Psoas muscle (tissue), 8 donors: ENCODE results near the gene DUSP21. TPM values are rescaled to one million over a fixed set of nuclear protein-coding genes. Genes with fewer than 3 reads are reported as not detected.

Experiments
- ATAC-seq, 4 donors: fragments of 200-7000 bp; cut with Tn5 transposase; one replicate each; pipeline ENCODE4 v1.9.1; 2020; ENCODE audit warnings: moderate library complexity in 3 of 4, mild to moderate bottlenecking in 2 of 4
- DNase-seq, 2 donors: peaks; one replicate each; pipeline ENCODE4 v3.0.0-alpha.2; 2020
- H3K27ac ChIP-seq: fragments of 200-600 bp; one replicate; pipeline ENCODE4 v1.8.0; 2022
- H3K27me3 ChIP-seq, 3 donors: fragments of 200-600 bp in 1 of 3; one replicate each; pipeline versions ENCODE4 v1.6.1 to v1.8.0; 2013 to 2022; ENCODE audit warnings: low read length in 2 of 3, mild to moderate bottlenecking in 2 of 3, moderate library complexity in 1 of 3; ENCODE audit not compliant: insufficient read depth in 3 of 3
- H3K36me3 ChIP-seq, 2 donors: fragments of 200-600 bp in 1 of 2; one replicate each; pipeline versions ENCODE4 v1.6.1 to v1.8.0; 2013 to 2022; ENCODE audit warnings: low read depth in 1 of 2, mild to moderate bottlenecking in 1 of 2, moderate library complexity in 1 of 2; ENCODE audit not compliant: insufficient read depth in 1 of 2
- H3K4me1 ChIP-seq: fragments of 200-600 bp; one replicate; pipeline ENCODE4 v1.8.0; 2022
- H3K4me3 ChIP-seq: fragments of 200-600 bp; one replicate; pipeline ENCODE4 v1.8.0; 2022; ENCODE audit warnings: mild to moderate bottlenecking
- H3K9me3 ChIP-seq: fragments of 200-600 bp; one replicate; pipeline ENCODE4 v1.8.0; 2022
- WGBS, 3 donors: extraction: QIAGEN DNeasy Blood & Tissue Kit; methylation state at CpG; one replicate each; pipeline versions ENCODE4 v1.1.6 to v1.1.7; 2013; 5-methylcytosine and 5-hydroxymethylcytosine counted together
- intact Hi-C, 2 donors: fragments of 100-400 bp; cut with DNase I; formaldehyde crosslinking; loops; one replicate each; pipeline versions ENCODE4 v1.11.0 to v1.14.2; 2022
- long read RNA-seq, 2 donors: library from polyadenylated mRNA; unstranded; transcript quantifications; one replicate each; pipeline ENCODE4 v2.0.0, GENCODE V29; 2021
- polyA plus RNA-seq, 3 donors: library from polyadenylated mRNA; stranded (reverse); fragments of 200-250 nt; gene quantifications; one replicate each; pipeline ENCODE4 v1.2.3, GENCODE V29; 2013
- total RNA-seq, 4 donors: library from RNA; stranded (reverse); fragmentation: NEBNext Ultra II Directional in 2 of 4; extraction: Animal tissue kit (Norgen Biotek cat#: 25700) in 2 of 4; gene quantifications; one replicate each; pipeline versions ENCODE4 v1.2.1 to v1.2.4, GENCODE V29; 2021 to 2023
- TF ChIP-seq, protein P1 (sequence below): fragments of 200-600 bp; IDR thresholded peaks from one replicate; pipeline ENCODE4 v1.8.0; 2022; ENCODE audit warnings: antibody characterized with exemption
- donor health status: healthy with polysubstance abuse.
- donor health status: DM: no; HTN: no; CAD: no; lungs with moderate emphysema.
- donor health status: Bipolar disorder and iron deficiency.
- donor health status: healthy.
- donor health status: DM: yes; HTN: yes; CAD: no.
- donor health status: DM: no; HTN: no; CAD: no.
- donor health status: DM: no; HTN: no; CAD: no.
- donor health status: DM: yes; HTN: yes; CAD: no.

The DUSP21 gene
- total RNA-seq = not detected
- polyA plus RNA-seq = not detected
- long read RNA-seq, donor 1 = 0 reads
- long read RNA-seq, donor 2 = 0 reads

DNA sequence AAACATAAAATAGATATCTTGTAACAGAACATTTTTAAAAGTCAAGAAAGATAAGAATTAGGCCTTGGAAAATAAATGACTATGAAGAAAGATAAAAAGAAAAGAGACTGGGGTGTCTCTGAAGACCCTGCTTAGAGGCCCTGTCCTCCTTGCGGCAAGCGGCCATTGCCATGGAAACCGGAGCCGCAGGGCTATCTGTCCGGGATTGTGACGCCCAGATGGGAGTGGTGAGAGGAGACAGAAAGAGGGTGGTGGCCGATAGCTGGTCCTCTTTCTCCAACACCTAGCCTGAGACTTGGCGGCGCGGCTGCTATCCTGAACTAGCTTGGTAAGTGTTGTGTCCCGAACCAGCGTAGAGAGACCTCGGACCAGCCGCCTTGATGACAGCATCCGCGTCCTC lies at the start of gene DUSP21:
DUSP21 (plus strand) TSS at position 269 of the 400 bp plus-strand sequence; CDS start at position 381, 112 bp downstream.
- H3K4me1 ChIP-seq = no peaks in the 10 kb centered on the region
- intact Hi-C loops = no loop called here
- H3K27ac ChIP-seq = no peak within 1 kb of the TSS
- no peaks in the 10 kb centered on the region for H3K27me3 ChIP-seq
- DNase-seq (no peak), ATAC-seq (no peak)
- H3K4me3 ChIP-seq = no peak within 1 kb of the TSS
- peaks cover 2% of the 10 kb centered on the region for H3K9me3 ChIP-seq
- no peaks in the 10 kb centered on the region for H3K36me3 ChIP-seq
- TF ChIP-seq, protein P1, sequence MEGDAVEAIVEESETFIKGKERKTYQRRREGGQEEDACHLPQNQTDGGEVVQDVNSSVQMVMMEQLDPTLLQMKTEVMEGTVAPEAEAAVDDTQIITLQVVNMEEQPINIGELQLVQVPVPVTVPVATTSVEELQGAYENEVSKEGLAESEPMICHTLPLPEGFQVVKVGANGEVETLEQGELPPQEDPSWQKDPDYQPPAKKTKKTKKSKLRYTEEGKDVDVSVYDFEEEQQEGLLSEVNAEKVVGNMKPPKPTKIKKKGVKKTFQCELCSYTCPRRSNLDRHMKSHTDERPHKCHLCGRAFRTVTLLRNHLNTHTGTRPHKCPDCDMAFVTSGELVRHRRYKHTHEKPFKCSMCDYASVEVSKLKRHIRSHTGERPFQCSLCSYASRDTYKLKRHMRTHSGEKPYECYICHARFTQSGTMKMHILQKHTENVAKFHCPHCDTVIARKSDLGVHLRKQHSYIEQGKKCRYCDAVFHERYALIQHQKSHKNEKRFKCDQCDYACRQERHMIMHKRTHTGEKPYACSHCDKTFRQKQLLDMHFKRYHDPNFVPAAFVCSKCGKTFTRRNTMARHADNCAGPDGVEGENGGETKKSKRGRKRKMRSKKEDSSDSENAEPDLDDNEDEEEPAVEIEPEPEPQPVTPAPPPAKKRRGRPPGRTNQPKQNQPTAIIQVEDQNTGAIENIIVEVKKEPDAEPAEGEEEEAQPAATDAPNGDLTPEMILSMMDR = no peak
- WGBS, 3 donors = 86 to 88% (median 86%) methylated on average over 10 to 16 of the region's 16 CpGs

DNA sequence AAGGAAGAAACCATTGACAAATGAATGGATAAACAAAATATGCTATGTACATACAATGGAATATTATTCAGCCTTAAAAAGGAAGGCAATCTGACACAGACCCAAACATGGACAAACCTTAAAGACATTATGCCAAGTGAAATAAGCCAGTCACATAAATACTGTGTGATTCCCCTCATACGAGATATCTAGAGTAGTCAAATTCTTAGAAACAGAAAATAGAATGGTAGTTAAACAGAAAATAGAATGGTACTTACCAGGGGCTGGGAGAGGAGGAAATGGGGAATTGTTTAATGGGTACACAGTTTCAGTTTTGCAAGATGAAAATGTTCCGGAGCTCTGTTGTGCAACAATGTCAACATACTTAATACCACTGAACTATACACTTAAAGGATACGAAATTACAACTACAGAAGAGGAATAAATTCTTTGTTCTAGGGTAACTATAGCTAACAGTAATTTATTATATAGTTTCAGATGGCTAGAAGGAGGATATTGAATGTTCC lies 47.8 kb upstream of the DUSP21 start:
- H3K4me1 ChIP-seq = no peaks in the 10 kb centered on the region
- H3K27me3 ChIP-seq = no peaks in the 10 kb centered on the region
- no peak overlapping the region for H3K27ac ChIP-seq
- WGBS, 3 donors = 74 to 81% (median 78%) methylated on average over 3 of the region's 3 CpGs
- H3K36me3 ChIP-seq = no peaks in the 10 kb centered on the region
- TF ChIP-seq, protein P1 = no peak
- ATAC-seq (no peak), DNase-seq (no peak)
- H3K4me3 ChIP-seq = no peak overlapping the region
- intact Hi-C loops = no loop called here
- H3K9me3 ChIP-seq = no peaks in the 10 kb centered on the region

DNA sequence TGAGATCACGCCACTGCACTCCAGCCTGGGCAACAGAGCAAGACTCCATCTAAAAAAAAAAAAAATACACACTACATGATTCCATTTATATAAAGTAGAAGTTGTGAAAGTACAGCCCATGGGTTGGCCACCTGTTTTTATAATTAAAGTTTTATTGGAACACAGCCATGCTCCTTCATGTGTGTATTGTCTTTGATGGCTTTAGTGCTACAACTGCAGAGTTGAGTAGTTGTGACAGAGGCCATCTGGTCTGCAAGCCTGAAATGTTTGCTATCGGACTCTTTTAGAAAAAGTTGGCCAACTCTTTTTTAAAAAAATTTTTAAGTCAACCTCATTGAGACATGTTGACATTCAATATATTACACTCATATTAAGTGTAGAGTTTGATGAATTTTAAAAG lies 41.2 kb upstream of the DUSP21 start:
- DNase-seq (no peak), ATAC-seq (no peak)
- peaks cover 3% of the 10 kb centered on the region for H3K9me3 ChIP-seq
- H3K36me3 ChIP-seq = no peaks in the 10 kb centered on the region
- WGBS, 3 donors = 47 to 58% (median 53%) methylated on average over 2 of the region's 2 CpGs
- intact Hi-C loops = no loop called here
- TF ChIP-seq, protein P1 = no peak
- no peak overlapping the region for H3K4me3 ChIP-seq
- H3K27ac ChIP-seq = no peak overlapping the region
- no peaks in the 10 kb centered on the region for H3K4me1 ChIP-seq
- H3K27me3 ChIP-seq = no peaks in the 10 kb centered on the region

DNA sequence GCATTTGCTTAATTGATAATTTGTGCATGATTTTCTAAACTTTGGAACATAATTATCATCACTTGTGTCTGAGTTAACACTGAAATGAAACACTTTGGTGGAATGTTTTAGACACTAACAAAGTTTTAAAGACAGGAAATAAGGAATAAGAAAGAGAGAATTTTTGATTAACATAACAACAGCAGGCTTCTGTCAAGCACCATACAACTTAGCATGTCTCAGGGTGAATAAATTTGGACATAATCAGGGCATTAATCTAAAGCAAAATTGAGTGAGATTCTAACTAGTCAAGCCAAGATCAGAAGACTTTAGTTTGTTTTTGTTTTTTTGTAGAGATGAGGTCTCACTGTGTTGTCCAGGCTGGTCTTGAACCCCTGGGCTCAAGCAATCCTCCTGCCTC lies 28.1 kb upstream of the DUSP21 start:
- intact Hi-C loops = no loop called here
- ATAC-seq = no peak
- no peak for DNase-seq
- Histone ChIP-seq H3K4me3 (no peak overlapping the region), H3K9me3 (no peaks in the 10 kb centered on the region), H3K27ac (no peak overlapping the region), H3K36me3 (no peaks in the 10 kb centered on the region), H3K27me3 (peaks cover 0 to 20% (median 0%) of the 10 kb centered on the region in 3 donors), H3K4me1 (no peaks in the 10 kb centered on the region)
- TF ChIP-seq, protein P1 = no peak

DNA sequence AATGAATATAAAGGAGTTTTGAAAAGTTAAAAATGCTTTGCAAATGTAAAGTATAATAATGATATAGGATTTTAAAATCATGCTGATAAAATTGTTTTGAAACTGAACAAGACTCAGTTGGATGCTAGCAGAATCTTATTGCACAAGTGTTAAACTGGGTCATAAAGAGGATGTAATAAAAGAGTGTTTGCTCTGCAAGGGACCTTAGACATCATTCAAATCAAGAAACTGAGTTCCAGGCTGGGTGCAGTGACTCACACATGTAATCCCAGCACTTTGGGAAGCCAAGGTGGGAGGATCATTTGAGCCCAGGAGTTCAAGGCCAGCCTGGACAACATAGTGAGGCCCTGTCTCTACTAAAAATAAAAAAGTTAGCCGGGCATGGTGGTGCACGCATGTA lies 27.5 kb upstream of the DUSP21 start:
- Histone ChIP-seq H3K4me3 (no peak overlapping the region), H3K27ac (no peak overlapping the region), H3K9me3 (no peaks in the 10 kb centered on the region), H3K27me3 (peaks cover 0 to 20% (median 0%) of the 10 kb centered on the region in 3 donors), H3K4me1 (no peaks in the 10 kb centered on the region), H3K36me3 (no peaks in the 10 kb centered on the region)
- no peak for ATAC-seq
- 79 to 98% (median 86%) methylated on average over 2 of the region's 2 CpGs for WGBS, 3 donors
- TF ChIP-seq, protein P1 = no peak
- intact Hi-C loops = no loop called here
- no peak for DNase-seq
